ENCODE results near the gene SEC63.
"Not testable (repeated sequence)": the region's sequence is repeated elsewhere in the genome, so short reads cannot be mapped to it uniquely, and the experiment has no call there.

The SEC63 gene

DNA sequence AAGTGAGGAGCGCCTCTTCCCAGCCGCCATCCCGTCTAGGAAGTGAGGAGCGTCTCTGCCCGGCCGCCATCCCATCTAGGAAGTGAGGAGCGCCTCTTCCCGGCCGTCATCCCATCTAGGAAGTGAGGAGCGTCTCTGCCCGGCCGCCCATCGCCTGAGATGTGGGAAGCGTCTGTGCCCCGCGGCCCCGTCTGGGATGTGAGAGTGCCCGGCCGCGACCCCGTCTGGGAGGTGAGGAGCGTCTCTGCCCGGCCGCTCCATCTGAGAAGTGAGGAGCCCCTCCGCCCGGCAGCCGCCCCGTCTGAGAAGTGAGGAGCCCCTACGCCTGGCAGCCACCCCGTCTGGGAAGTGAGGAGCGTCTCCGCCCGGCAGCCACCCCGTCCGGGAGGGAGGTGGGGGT lies 23.8 kb downstream of the SEC63 start:
- DNase-seq (ENCODE audit: low spot score) = not testable (repeated sequence)

DNA sequence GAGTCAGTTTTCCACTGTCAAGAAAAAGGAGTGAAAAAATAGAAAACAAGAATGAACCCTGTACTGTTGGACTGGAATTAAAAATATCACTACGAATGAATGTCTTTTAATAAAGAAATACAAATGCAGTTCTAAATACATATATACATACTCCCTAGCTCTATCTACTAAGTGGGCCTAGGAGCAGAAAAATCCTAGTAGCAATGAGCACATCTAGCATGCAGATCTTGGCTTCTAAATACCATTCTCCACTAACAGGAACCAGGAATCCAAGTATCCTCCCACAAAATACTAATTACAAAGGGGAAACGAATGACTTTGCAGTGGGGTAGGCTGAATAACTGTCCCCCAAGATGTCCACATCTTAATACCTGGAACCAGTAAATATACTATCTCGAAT lies 25.4 kb downstream of the SEC63 start:
- no peak for DNase-seq (ENCODE audit: low spot score)

DNA sequence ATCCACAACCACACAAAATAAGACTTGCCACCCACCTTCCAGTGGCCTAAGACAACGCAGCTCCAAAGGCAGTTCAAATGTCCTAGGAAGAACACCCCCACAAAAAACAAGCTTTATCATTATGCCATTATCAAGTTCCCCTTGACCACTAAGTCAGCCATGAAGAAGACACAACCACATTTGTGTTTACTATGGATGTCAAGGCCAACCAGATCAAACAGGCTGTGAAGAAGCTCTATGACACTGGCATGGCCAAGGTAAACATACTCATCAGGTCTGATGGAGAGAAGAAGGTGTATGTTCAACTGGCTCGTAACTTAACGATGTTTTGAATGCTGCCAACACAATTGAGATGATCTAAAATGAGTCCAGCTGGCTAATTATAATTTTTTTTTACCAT lies 26.1 kb downstream of the SEC63 start:
- DNase-seq (ENCODE audit: low spot score) = no peak

DNA sequence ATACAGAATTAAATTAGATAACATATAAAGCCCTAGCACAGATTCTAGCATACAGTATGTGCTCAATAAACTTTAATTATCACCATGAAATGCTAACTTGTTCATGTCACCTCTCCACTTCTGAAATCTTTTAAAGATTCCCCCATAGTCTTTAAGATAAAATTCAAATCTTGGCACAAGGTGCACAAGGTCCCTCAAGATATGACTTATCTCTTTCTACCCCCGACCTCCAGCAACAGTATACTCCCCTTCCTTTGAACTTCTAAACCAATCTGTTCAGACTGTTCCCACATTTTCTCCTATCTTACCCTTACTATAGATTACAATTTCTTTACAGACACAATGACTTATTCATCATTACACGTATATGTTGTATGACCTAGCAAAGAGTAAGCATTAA lies 29.0 kb downstream of the SEC63 start:
- DNase-seq (ENCODE audit: low spot score) = no peak

DNA sequence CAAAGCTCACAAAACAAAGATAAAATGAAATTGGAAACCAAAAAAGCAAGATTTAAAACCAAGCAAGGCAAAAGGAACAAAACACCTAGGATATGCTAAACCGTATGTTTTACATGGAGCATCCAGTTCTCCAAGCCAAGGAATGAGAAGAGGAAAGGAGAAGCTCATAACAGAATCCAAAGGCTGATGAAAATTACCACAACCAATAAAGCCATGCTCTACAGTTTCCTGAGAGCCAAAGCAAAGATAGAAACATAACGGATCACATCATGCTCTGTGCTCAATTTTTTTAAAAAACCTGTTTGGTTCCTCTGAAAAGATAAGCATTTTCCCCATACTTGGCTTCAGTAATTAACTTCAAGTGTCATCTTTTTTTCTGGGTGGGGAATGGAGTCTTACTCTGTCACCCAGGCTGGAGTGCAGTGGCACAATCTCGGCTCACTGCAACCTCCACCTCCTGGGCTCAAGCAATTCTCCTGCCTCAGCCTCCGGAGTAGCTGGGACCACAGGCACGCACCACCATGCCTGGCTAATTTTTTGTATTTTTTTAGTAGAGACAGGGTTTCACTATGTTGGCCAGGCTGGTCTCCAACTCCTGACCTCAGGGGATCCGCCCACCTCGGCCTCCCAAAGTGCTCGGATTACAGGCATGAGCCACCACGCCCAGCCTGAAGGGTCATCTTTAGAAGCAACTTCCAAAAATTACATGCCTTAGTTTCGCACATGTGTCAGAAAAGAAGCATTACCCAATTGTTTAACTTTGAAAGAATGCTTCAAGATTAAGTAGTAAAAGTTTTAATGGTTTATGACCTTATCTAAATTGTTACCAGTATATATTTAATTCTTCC lies 31.1 kb downstream of the SEC63 start:
- DNase-seq (ENCODE audit: low spot score) = not testable (repeated sequence)

DNA sequence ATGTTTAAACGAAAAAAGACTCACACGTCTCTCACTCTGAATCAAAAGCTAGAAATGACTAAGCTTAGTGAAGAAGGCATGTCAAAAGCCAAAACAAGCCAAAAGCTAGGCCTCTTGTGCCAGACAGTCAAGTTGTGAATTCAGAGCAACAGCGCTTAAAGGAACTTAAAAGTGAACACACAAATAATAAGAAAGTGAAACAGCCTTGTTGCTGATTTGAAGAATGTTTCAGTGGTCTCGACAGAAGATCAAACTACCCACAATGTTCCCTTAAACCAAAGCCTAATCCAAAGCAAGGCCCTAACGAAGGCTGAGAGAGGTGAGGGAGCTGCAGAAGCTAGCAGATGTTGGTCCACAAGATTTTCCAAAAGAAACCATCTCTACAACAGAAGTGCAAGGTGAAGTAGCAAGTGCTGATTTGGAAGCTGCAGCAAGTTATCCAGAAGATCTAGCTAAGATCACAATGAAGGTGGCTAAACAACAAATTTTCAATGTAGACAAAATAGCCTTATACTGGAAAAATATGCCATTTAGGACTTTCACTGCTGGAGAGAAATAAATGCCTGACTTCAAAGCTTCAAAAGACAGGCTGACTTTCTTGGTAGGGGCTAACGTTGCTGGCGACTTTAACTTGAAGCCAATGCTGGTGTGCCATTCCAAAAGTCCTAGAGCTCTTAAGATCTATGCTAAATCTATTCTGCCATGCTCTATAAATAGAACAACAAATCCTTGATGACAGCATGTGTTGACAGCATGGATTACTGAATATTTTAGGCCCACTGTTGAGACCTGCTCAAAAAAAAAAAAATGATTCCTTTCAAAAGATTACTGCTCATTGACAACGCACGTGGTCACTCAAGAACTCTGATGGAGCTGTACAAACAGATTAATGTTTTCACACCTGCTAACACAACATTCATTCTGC lies 40.3 kb downstream of the SEC63 start:
- DNase-seq (ENCODE audit: low spot score) = peak; percentile 53

DNA sequence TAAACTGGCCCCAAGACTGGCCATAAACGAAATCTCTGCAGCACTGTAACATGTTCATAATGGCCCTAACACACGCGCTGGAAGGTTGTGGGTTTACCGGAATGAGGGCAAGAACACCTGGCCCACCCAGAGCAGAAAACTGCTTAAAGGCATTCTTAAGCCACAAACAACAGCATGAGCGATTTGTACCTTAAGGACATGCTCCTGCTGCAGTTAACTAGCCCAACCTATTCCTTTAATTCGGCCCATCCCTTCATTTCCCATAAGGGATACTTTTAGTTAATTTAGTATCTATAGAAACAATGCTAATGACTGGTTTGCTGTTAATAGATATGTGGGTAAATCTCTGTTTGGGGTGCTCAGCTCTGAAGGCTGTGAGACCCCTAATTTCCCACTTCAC lies 41.0 kb downstream of the SEC63 start:
- DNase-seq (ENCODE audit: low spot score) = not testable (repeated sequence)

DNA sequence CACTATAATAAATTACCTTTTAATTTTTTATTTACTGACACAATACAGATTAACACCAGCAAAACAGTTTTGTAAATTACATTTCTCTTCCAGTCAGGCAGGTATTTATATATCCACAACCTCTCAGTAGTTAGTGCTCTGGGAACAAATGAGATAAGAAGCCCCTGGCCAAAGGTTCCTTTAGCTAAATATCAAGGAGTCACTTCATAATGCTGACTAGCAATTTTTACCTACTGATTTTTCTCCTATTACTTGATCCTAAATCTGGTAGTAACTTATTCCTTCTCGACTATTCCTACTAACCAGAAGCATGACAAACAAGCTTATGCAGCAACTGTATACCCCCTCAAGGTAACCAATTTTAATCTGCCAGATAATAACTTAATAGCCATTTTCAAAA lies 46.3 kb downstream of the SEC63 start:
- DNase-seq (ENCODE audit: low spot score) = no peak

DNA sequence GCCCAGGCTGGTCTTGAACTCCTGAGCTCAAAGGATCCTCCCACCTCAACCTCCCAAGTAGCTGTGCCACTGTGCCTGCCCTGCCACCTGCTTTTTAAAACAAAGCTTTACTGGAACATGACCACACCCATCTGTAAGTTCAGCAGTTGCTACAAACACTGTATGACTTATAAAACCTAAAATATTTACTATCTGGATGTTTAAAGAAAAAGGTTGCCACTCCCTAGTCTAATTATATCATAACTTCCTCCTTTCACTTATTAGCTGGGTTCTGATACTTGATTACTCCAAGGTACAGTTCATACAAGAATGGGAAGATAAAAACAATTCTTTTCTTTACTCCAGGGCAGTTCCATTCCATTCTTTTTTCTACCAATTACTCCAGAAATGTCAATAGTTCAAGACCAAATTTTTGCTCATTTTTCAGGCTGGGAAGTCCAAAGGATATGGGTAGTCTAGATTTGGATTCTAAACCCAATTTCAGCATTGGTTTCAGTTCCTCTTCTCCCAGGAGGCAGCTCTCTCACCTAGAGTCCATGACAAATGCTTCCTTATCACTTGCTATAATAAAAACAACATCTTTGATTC lies 63.1 kb downstream of the SEC63 start:
- no peak for DNase-seq (ENCODE audit: low spot score)

DNA sequence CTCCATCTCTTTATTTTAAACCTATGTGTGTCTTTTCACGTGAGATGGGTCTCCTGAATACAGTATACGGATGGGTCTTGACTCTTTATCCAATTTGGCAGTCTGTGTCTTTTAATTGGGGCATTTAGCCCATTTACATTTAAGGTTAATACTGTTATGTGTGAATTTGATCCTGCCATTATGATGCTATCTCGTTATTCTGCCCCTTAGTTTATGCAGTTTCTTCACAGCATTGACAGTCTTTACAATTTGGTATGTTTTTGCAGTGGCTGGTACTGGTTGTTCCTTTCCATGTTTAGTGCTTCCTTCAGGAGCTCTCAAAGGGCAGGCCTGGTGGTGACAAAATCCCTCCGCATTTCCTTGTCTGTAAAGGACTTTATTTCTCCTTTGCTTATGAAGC lies 67.6 kb downstream of the SEC63 start:
- peak; percentile 67 for DNase-seq (ENCODE audit: low spot score)

DNA sequence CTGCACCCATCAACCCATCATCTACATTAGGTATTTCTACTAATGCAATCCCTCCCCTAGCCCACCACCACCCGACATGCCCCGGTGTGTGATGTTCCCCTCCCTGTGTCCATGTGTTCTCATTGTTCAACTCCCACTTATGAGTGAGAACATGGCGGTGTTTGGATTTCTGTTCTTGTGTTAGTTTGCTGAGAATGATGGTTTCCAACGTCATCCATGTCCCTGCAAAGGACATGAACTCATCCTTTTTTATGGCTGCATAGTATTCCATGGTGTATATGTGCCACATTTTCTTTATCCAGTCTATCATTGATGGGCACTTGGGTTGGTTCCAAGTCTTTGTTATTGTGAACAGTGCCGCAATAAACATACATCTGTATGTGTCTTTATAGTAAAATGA lies 72.1 kb downstream of the SEC63 start:
- DNase-seq (ENCODE audit: low spot score) = not testable (repeated sequence)

DNA sequence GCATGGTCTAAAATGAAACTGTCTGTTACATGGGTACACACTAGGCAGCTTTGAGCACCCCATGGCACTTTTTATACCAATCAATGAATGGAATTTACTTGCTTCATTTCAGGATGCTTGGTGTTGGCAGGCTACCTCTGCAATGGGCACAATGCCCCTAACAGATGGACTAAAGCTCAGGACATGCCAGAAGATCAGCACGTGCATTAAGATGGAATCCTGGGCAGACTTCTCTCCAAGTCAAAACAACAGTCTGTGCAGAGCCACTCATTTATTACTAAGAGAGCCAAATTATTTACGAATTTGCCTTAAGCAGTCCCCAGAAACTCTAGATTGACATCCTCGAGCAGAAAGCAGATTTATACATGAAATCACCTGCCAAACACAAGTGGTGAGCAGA lies 78.1 kb downstream of the SEC63 start:
- no peak for DNase-seq (ENCODE audit: low spot score)

DNA sequence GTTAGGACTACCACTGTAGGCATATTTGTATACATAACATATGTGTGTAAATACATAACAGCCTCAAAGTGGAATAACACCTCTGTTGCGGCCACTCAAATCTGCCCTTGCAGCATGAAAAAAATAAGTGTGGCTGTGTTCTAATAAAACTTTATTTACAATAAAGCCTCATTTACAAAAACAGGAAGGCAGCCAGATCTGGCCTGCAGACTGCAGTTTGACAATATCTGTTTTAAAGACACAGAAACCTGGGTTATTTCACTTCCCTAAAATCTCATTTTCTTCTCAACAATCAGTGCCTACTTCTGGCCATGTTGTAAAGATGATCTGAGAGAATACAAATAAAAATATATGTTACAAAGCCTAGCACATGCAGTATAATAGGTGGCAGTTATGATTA lies 80.0 kb downstream of the SEC63 start:
- no peak for DNase-seq (ENCODE audit: low spot score)

DNA sequence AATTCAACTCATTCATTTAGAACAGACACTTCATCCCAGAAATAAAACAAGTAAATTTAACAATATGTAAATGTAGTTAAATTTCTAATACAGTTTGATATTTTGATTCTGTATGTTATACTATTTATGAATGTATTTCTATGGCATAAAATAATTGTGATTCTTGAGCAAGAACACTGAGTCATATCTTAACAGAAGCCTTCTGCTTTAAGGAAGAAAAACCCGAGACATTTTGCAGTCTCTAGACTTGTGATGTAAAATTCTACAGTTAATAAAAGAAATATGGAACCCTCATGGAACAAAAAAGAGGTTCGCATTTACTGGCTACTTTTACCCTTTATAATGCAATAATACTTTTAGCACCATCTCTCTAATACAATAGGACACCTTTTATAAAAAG lies 86.0 kb downstream of the SEC63 start:
- DNase-seq (ENCODE audit: low spot score) = no peak

DNA sequence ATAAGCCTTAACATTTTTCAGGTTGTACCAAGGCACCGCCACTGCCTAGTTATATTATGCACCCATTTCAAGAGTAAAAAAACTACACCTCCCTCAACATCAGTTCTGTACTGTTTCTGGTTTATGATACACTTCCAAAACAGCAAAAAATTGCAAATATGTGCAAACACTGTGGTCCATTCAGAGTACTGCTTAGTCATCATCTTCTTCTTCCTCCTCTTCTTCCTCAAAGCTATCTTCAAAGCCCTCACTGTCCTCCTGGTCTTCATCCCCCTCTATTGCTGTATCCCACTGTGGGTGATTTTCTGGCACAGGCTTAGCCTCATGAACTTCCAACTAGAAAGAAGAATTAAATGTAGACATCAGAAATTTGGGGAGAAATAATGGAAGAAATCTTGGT lies 86.5 kb downstream of the SEC63 start:
- DNase-seq (ENCODE audit: low spot score) = not testable (repeated sequence)

DNA sequence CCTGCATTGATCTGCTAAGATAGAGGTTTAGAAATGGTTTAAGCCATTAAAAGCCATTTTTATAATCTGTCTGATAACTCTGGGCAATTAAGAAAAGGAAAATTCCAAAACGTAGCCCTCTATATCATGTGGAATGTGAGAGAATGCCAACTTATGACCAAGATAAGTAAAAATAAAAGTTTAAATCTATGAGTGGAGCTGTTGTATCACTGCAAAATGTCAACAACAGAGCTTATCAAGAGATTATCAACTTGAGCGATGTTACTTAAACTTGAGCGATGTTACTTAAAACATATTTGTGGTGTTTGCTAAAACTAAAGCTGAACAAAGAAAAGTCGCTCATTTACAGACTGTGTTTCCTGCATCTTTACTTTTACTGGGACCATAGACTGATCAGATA lies 87.0 kb downstream of the SEC63 start:
- DNase-seq (ENCODE audit: low spot score) = no peak

DNA sequence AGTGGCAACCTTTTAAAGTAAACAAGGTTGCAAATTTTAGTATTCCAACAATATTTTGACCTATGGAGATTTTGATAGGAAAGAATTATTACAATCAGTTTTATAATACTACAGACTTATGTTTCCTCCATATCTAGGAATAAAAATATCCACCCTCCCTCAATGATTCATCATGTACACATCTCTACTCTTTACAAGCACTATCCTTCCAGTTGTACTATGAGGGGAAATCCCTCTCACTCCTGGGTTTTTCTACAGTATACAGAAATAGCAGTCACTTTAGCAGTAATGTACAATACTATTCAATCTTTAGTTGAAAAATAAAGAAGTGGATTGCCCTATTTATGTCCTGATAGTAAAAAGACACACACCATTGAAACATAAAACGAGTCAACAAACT lies 87.6 kb downstream of the SEC63 start:
- DNase-seq (ENCODE audit: low spot score) = no peak

DNA sequence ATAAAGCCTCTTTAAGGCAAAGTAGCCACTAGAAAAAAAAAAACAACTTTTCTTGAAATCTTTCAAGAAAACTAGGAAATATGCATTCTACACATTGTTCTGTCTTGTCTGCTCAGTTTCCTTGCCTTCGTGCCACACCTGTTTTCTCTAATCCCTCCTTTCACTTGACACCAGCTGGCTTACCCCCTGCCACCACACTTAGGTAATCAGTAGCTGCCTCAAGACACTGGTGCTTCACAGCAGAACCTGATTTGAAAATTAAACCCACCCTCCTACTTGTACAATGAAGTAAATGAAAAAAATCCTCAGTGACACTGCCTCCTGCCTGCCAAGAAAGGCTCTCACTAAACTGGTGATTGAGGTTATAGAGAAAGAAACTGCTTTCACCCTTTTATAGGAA lies 88.1 kb downstream of the SEC63 start:
- DNase-seq (ENCODE audit: low spot score) = no peak

DNA sequence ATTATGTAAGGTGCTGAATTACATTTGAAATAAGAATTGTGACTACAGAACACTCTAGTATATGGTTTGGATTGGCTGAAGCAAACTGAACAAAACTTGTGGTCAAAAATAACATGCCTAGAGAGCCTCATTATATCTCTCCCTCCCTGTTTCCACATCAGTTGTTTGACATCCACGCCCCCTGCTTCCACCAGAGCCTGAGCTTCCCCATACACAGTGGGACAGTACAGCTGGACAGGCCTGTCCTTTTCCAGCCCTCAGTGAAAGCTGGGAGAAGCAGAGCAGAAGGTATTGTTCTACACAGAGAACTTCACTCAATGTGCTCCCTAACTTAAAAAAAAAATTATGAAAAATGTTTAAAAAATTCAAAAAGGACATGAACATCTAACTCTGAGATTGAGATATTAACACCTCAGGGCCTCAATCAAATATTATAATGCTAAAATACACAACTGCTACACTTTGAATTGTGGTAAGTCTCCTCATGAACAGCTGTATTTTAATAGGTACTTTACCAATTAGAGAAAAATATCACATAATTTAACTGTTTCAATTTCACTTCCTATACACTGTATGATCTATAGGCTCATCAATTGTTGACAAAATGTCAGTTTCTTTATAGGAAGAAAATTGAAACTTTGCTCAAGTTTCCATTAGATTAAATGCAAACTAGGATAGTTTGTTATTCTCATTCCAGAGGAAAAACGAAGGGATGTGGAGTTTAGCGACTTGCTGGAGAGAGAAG lies 89.0 kb downstream of the SEC63 start:
- DNase-seq (ENCODE audit: low spot score) = no peak

DNA sequence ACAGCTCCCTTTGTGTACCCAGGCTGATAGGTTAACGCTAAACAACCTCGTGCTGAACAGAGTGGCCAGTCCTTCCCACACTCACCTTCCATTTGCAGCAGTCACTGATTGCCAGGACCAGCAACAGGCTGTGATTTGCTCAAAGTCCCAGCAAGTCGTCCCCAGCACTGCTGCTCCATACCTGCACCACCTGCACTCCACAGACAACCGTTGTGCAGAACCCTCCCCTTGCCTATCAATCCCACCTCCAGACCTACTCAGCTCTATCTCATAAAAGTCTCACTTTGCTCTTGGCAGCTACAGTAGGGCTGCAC lies 90.7 kb downstream of the SEC63 start:
- no peak for DNase-seq (ENCODE audit: low spot score)

DNA sequence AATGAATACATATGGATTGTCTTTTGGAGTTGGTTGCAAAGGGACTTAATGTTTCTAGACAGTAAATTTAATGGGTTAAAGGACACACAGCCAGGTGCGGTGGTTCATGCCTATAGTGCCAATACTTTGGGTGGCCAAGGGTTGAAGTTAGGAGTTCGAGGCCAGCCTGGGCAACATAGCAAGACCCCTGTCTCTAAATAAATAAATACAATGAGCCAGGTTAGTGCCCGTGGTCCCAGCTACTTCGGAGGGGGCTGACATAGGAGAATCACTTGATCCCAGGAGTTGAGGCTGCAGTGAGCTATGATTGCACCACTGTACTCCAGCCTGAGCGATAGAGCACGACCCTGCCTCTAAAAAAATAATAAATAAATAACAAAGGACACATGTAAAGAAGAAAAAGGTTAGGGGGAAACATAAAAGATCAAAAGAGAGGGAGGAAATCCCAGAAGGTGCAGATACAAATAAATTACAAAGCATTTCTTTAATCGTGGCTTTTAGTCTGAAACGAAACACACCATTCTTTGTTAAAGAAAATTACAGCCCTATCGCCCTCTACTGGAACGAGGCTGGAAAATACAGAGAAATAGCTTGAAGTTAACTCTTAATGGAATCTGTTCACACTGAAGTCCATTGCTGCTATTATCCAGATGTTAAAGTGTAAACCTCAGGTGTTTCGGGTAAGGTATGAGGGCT lies 91.3 kb downstream of the SEC63 start:
- DNase-seq (ENCODE audit: low spot score) = peak; percentile 45
